Measurements from ENCODE around the gene ASAP2. TPM values are rescaled to one million over a fixed set of nuclear protein-coding genes. Genes with fewer than 3 reads are reported as not detected.

The ASAP2 gene
- polyA plus RNA-seq, 3 donors, result 0.08 to 1.1 (median 0.20) TPM

- Mint-ChIP-seq H3K4me3 (no peak overlapping the region), H3K27ac (no peak overlapping the region), H3K36me3 (no peaks in the 10 kb centered on the region), H3K9me3 (no peaks in the 10 kb centered on the region), H3K27me3 (ENCODE audit: low read depth in 3 of 3) (peaks cover 0 to 4% (median 0%) of the 10 kb centered on the region in 3 donors), H3K4me1 (no peaks in the 10 kb centered on the region)
- TF ChIP-seq CTCF (IDR thresholded peaks at IDR 0.05), result no peak
- Histone ChIP-seq H3K9me3 (replicated peaks in 1 of 2; ENCODE audit: control insufficient read depth in 1 of 2, insufficient read depth in 1 of 2, low read length in 2 of 2) (no peaks in the 10 kb centered on the region), H3K27me3 (ENCODE audit: control insufficient read depth in 2 of 2, insufficient read depth in 2 of 2, low read length in 2 of 2) (no peaks in the 10 kb centered on the region), H3K4me3 (replicated peaks in 1 of 3; ENCODE audit: low read depth in 2 of 3, low read length in 3 of 3) (no peak overlapping the region), H3K36me3 (replicated peaks in 1 of 2; ENCODE audit: control insufficient read depth in 1 of 2, insufficient read depth in 2 of 2, low read length in 2 of 2) (no peaks in the 10 kb centered on the region), H3K4me1 (ENCODE audit: control insufficient read depth in 1 of 2, insufficient read depth in 2 of 2, low read length in 2 of 2) (no peaks in the 10 kb centered on the region), H4K20me1 (ENCODE audit: insufficient read depth, low read length) (no peaks in the 10 kb centered on the region), H2AFZ (ENCODE audit: insufficient read depth, low read depth, low read length, poor library complexity, severe bottlenecking) (no peak overlapping the region), H3K27ac (ENCODE audit: low read depth in 1 of 2, low read length in 2 of 2) (no peak overlapping the region), H3K9ac (ENCODE audit: insufficient read depth, low read length, poor library complexity, severe bottlenecking) (no peak overlapping the region), H3K4me2 (replicated peaks; ENCODE audit: extremely low read depth, low read length, poor library complexity, severe bottlenecking) (no peak overlapping the region), H3K79me2 (ENCODE audit: insufficient read depth, low read length) (no peaks in the 10 kb centered on the region)
- DNase-seq, result no peak
- 99% methylated on average over 7 of the region's 11 CpGs for WGBS (ENCODE audit: insufficient coverage)
- intact Hi-C loops (cut with micrococcal nuclease), result no loop called here
Observed at GRCh38 chr2:9303528-9304225, 97.1 kb downstream of the ASAP2 start.

DNA sequence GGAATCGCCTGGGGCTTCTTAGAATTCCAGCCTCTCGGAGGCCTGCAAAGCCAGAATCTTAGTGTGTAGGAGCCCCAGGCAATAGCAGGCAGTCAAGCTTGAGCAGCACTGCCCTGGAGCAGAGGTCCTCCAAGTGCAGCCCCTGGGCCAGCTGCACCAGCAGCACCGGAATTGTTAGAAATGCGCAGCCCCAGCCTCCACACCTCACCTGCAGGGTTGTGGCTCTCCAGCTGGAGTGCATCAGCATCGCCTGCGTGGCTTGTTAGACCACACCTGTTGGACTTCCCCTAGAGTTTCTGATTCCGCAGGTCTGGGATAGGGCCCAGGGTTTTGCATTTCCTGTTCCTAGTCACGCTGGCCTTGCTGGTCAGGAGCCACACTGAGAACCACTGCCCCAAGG lies 100.3 kb downstream of the ASAP2 start:
- no peak overlapping the region for H3K4me3 Mint-ChIP-seq
- Histone ChIP-seq H3K27ac (ENCODE audit: low read depth in 1 of 2, low read length in 2 of 2) (no peak overlapping the region), H3K9ac (ENCODE audit: insufficient read depth, low read length, poor library complexity, severe bottlenecking) (no peak overlapping the region), H3K79me2 (ENCODE audit: insufficient read depth, low read length) (no peaks in the 10 kb centered on the region), H3K36me3 (replicated peaks in 1 of 2; ENCODE audit: control insufficient read depth in 1 of 2, insufficient read depth in 2 of 2, low read length in 2 of 2) (no peaks in the 10 kb centered on the region), H3K4me1 (ENCODE audit: control insufficient read depth in 1 of 2, insufficient read depth in 2 of 2, low read length in 2 of 2) (no peaks in the 10 kb centered on the region), H2AFZ (ENCODE audit: insufficient read depth, low read depth, low read length, poor library complexity, severe bottlenecking) (no peak overlapping the region), H3K4me2 (replicated peaks; ENCODE audit: extremely low read depth, low read length, poor library complexity, severe bottlenecking) (no peak overlapping the region), H3K27me3 (ENCODE audit: control insufficient read depth in 2 of 2, insufficient read depth in 2 of 2, low read length in 2 of 2) (no peaks in the 10 kb centered on the region), H3K4me3 (replicated peaks in 1 of 3; ENCODE audit: low read depth in 2 of 3, low read length in 3 of 3) (no peak overlapping the region), H3K9me3 (replicated peaks in 1 of 2; ENCODE audit: control insufficient read depth in 1 of 2, insufficient read depth in 1 of 2, low read length in 2 of 2) (no peaks in the 10 kb centered on the region), H4K20me1 (ENCODE audit: insufficient read depth, low read length) (no peaks in the 10 kb centered on the region)
- peaks cover 6% of the 10 kb centered on the region for H3K4me1 Mint-ChIP-seq
- WGBS (ENCODE audit: insufficient coverage), result 92% methylated on average over 8 of the region's 8 CpGs
- H3K27me3 Mint-ChIP-seq (ENCODE audit: low read depth in 3 of 3), result peaks cover 0 to 4% (median 0%) of the 10 kb centered on the region in 3 donors
- no peaks in the 10 kb centered on the region for H3K36me3 Mint-ChIP-seq
- TF ChIP-seq CTCF (IDR thresholded peaks at IDR 0.05), result no peak
- DNase-seq, result no peak
- no peaks in the 10 kb centered on the region for H3K9me3 Mint-ChIP-seq
- intact Hi-C loops (cut with micrococcal nuclease), result no loop called here
- H3K27ac Mint-ChIP-seq, result no peak overlapping the region

All from CD14-positive monocyte (primary cell).